SKM-1 treated with dmso at 0.1 percent for 144 hours (cell line): ENCODE data around the gene PAX5.

Experiments
- DNase-seq: peaks from one replicate; lab custom pipeline; 2025; ENCODE audit not compliant: unreplicated experiment; lab: John Stamatoyannopoulos, UW

PAX5 gene

DNA sequence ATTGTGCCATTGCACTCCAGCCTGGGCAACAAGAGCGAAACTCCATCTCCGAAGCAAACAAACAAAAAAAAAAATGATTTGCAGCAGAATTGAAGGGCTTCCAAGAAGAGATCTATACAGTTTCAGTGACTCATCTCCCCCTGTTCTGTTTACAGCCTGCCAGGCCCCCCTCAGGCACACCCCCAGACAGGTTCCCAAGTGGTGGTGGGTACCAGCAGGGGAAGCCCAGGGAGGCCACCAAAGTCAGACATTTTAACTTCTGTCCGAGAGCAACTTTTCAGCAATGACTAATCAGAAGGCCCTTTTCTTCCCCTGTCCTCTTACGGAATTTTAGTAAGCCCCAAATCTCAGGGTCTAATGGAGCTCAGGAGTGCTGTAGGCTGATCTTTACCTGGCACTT lies 98.7 kb downstream of the PAX5 start:
- no peak for DNase-seq

DNA sequence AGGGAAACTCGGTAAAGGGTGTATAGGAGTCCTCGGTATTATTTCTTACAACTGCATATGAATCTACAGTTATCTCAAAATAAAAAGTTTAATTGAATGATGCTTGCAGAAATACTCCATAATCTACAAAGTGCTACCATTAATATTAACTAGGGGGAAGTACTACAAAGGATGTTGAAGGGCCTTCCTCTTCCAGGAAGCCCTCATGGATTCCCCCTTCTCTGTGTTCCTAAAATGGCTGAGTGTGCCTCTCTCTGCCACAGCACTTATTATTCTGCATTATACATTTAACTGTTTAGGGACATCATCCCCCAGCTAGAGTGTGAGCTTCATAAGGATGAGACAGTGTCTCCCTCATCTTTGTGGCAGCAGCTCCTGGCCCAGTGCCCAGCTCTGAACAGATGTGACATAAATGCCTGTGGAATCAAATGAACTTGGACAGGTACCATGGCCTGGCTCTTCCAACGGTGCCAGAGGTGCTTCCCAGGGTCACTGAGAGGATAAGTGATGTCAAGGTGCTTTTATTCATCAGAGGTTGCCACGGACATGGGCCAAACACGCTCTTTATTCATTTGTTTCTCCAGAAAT lies 99.5 kb downstream of the PAX5 start:
- DNase-seq, result no peak

DNA sequence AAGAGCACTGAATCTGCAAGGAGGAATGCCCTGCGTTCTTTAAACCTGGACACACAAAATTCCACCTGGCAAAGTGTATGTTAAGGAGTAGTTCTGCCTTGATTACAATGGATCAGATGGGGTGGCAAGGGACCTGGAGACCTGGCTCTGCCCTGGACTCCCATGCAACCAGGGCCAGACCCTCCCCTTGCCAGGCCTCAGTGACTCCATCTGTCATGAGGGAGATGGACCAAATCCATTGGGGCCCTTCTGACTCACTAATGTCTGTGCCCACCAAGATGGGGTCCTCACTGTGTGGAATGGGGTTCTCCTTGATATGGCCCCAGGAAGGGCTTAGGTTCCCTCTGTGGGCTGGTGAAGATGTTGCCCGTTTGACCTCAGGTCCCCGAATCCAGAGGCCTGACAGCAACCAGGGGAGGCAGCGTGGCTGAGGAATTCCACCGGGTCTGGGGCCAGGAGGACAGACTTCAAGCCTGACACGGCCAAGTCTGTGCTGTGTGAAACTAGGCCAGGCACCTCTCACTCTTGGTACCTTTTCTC lies 100.3 kb downstream of the PAX5 start:
- DNase-seq, result no peak

DNA sequence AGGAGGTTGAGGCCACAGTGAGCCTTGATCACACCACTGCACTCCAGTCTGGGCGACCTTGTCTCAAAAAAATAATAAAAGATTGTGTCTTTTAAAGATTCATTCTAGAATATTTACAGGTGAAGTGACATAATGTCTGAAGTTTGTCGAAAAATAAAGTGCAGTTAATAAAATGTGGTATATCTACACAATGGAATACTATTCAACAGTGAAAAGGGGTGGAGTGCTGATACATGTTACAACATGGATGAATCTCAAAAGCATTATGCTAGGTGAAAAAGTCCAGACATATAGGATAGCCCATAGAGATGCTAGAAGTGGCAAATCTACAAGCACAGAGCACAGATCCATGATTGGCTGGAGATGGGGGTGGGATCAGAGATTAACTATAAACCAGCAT lies 101.9 kb downstream of the PAX5 start:
- DNase-seq, result no peak

DNA sequence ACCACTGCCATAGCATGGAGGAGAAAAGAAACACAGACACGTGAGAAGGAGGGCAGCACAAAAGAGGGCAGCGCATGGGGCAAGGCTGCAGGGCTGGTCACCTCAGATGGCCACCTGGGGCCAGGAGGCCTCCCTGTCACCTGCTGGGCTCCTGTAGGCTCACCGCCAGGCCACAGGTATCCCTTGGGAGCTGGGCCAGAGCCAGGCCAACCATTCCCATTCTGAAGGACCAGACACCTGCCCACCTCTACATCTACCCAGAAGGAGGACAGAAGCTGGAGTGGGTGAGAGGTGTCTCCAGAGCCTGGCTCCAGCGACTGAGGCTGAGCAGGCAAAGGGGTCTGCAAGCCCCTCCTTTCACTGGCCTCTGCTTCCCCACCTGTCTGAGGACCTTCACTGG lies 103.1 kb downstream of the PAX5 start:
- DNase-seq, result no peak

GRCh38 chr9:36929350-36929675 lies 104.8 kb downstream of the PAX5 start:
- no peak for DNase-seq

DNA sequence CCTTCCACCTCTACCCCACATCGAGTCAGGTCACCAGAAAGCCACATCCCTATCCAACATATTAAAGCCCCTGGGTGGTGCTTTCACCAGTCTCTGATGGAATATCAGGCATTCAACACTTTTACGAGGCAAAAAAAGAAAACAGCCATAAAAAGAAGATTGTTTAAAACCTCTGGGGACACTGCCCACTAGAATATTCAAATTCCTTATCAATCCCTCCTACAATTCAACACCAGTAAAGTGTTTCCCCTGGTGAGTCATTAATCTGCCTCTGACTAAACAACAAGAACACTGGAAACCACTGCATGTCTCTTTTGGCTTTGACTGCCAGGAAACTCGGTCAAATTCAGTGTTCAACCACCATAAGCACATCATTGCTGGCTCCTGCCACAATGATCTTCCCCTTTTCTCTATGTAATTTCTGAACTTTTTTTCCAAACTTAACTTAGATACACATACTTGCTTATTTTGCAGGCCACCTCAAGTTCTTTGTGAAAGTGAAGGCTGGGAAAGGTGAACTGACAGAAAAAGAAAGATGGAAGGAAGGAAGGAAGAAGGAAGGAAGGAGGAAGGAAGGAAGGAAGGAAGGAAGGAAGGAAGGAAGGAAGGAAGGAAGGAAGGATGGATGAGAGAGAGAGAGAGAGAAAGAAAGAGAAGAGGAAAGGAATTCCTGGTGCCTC lies 105.3 kb downstream of the PAX5 start:
- DNase-seq, result no peak

DNA sequence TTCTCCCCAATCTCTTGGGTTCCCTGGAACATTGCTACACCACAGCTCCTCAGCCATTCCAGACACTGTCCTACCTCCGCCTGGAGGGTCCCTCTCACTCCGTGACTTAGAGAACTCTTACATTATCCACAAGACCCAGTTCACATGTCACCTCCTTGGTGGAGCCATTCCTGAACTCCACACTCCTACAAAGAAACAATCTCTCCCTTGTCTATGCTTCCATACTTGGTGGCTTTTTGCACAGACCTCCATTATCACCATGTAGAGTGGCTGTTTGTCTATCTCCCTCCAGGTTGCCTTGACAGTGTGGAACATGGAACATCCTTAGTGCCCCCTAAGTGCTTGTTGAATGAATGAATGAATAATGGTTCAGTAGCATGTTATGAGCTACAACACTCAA lies 105.9 kb downstream of the PAX5 start:
- DNase-seq, result no peak

- no peak for DNase-seq
Measured at GRCh38 chr9:36924757-36925432, 109.2 kb downstream of the PAX5 start.

GRCh38 chr9:36924071-36924470 lies 110.0 kb downstream of the PAX5 start:
- DNase-seq, result no peak

DNA sequence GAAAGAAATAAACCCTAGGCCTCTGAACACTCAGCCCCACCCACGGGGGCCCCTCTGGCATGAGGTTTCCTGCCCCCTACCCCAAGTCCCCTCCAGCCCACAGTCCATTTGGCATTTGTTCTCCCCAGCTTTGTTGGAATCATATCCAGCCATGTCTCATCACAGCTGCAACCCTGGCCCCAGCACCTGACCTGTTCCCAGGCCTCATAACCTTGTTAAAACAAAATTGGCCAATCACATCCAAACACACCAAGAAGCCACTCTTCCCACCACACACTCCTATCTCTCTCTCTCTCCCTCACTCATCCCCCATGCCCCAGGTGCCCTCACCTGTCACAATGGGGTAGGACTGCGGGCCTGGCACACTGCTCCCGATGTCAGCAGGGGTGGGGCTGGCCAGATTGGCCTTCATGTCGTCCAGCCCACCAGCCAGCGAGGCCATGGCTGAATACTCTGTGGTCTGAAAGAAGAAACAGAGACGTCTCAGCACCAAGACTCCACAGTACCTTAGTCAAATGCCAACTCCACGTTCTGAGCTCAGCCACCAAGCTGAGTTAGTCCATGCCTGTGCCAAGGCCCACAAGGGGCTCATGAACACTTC lies 110.9 kb downstream of the PAX5 start:
- DNase-seq, result no peak

- DNase-seq, result no peak
Measured at GRCh38 chr9:36922548-36922947, 111.5 kb downstream of the PAX5 start.

- no peak for DNase-seq
Measured at GRCh38 chr9:36914212-36914577, 119.9 kb downstream of the PAX5 start.

DNA sequence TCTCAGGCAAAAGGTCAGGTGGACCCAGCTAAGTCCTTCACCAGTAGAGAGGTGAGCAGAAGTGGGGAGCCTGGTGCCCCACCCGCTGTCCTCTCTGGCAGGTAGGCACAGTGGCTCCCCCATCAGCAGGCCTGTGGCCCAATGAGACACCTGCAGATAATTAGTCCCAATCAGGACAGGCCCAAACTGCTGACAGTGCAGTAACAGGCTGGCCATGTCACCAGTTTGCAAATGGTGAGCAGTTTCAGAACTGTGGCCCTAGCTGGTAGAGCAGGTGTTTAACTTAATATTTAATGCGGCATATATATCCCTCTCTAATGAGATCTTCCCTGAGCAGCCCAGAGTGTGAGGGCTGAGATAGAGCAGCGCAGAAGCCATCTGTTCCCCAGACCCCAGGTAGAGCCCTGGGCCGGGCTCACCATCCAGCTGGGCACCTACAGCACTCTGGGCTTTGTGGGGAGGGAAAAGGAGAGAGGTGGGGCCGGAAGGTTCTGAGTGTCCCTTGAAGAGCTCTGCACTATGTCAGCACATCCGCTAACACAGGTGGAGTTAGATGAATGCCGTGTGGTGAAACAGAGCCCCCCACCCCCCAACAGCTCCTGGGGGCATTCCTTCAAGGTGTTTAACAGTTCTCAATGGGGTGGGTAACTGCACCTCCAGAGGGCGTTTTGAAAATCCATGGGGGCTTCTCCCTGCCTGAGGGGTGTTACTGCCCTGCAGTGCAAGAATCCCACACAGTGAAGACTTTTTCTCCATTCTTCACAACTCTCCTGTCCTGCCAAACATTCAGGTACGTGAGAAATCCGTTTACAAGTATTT lies 120.5 kb downstream of the PAX5 start:
- DNase-seq, result no peak

DNA sequence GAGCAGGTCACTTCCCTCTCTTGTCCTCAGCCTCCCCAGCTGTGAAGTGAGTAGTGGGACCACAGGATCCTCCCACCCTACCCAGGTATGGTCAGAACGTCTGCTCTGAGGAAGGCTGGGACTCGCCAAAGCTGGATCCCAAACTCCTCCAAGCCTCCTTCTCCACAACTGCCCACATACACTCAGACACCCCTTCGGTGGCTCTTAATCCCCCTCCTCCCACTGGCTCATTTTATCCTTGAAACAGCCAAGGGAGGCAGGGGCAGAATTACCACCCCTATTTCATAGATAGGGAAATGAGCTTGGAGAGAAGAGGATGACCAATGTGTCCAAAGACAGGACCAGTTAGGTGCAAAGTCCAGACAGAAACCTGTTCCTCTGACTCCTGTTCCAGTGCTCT lies 121.4 kb downstream of the PAX5 start:
- DNase-seq, result no peak

DNA sequence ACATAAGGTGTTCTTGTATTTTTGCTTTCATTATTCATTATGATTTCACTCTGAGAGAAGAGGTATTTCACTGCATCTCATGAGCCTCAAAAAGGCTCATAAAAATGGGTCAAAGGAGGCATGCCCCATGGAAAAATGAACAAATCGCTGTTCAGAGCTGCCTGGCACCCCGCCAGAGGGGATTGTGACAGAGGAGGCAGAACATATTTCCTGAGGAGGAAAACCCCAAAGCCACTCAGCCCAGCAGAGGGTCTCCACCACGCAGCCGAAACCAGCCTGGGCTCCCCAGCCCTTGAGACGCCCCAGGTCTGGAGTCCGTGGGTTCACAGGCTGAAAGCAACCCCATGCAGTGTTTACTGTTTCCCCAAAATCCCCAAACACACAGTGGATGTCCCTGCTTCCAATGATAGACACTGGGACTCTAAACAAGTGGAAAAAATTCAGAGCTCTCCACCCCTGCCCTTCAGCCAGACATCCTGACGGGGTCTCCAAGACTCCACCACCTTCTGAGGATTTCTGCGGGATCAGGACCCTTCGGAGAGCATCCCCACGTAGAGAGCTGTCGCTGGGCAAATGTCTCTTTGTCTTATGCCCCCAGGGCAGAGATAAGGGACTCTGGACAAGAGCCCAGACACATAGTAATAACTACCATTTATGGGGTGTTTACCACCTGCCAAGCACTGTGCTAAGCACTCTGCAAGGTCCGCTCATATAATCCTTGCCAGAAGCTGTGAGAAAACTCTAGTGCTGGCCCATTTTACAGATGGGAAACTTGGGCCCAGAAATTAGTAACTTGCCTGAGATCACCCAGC lies 122.3 kb downstream of the PAX5 start:
- no peak for DNase-seq

GRCh38 chr9:36911037-36911436 lies 123.0 kb downstream of the PAX5 start:
- no peak for DNase-seq

- DNase-seq, result no peak
Measured at GRCh38 chr9:36906492-36906891, 127.6 kb downstream of the PAX5 start.

- DNase-seq, result no peak
Measured at GRCh38 chr9:36905101-36906066, 128.7 kb downstream of the PAX5 start.
